ENCODE measurements around the gene BACH1.

Gene BACH1

GRCh38 chr21:29316029-29316742 is 17.5 kb downstream of the BACH1 start:
- no peak for DNase-seq

GRCh38 chr21:29316806-29317205 is 18.1 kb downstream of the BACH1 start:
- DNase-seq: no peak

GRCh38 chr21:29318354-29318753 is 19.6 kb downstream of the BACH1 start:
- DNase-seq: no peak

GRCh38 chr21:29320031-29320430 is 21.3 kb downstream of the BACH1 start:
- no peak for DNase-seq

- no peak for DNase-seq
Observed at GRCh38 chr21:29321217-29321616, 22.5 kb downstream of the BACH1 start.

- DNase-seq: no peak
Observed at GRCh38 chr21:29321932-29322928, 23.5 kb downstream of the BACH1 start.

- no peak for DNase-seq
Observed at GRCh38 chr21:29323189-29323588, 24.5 kb downstream of the BACH1 start.

- no peak for DNase-seq
Observed at GRCh38 chr21:29326914-29327554, 28.3 kb downstream of the BACH1 start.

GRCh38 chr21:29329406-29329805 is 30.7 kb downstream of the BACH1 start:
- no peak for DNase-seq

- DNase-seq: no peak
Observed at GRCh38 chr21:29330797-29331196, 32.1 kb downstream of the BACH1 start.

- DNase-seq: no peak
Observed at GRCh38 chr21:29332461-29333362, 34.0 kb downstream of the BACH1 start.

GRCh38 chr21:29333406-29333805 is 34.7 kb downstream of the BACH1 start:
- DNase-seq: no peak

- no peak for DNase-seq
Observed at GRCh38 chr21:29334717-29335428, 36.2 kb downstream of the BACH1 start.

GRCh38 chr21:29335720-29336119 is 37.0 kb downstream of the BACH1 start:
- DNase-seq: no peak

GRCh38 chr21:29338256-29338655 is 39.5 kb downstream of the BACH1 start:
- DNase-seq: no peak

- DNase-seq: no peak
Observed at GRCh38 chr21:29340228-29340627, 41.5 kb downstream of the BACH1 start.

GRCh38 chr21:29342363-29342957 is 43.7 kb downstream of the BACH1 start:
- no peak for DNase-seq

- no peak for DNase-seq
Observed at GRCh38 chr21:29343519-29343918, 44.8 kb downstream of the BACH1 start.

- DNase-seq: no peak
Observed at GRCh38 chr21:29346281-29346680, 47.6 kb downstream of the BACH1 start.

- no peak for DNase-seq
Observed at GRCh38 chr21:29346771-29347170, 48.0 kb downstream of the BACH1 start.

GRCh38 chr21:29347274-29347681 is 48.6 kb downstream of the BACH1 start:
- DNase-seq: no peak

All from NCI-H1092 (cell line).